ENCODE results near the gene HES7. TPM values are rescaled to one million over a fixed set of nuclear protein-coding genes. Genes with fewer than 3 reads are reported as not detected.
"Not testable (repeated sequence)": the region's sequence is repeated elsewhere in the genome, so short reads cannot be mapped to it uniquely, and the experiment has no call there.

Gene HES7
- not detected for total RNA-seq
- long read RNA-seq, result 0 reads

- H3K27ac ChIP-seq, result no peak within 1 kb of the TSS
- peak within 1 kb of the TSS; percentile 11 to 50 (median 24) for H3K4me3 ChIP-seq
- no peaks in the 10 kb centered on the region for H3K36me3 ChIP-seq
- TF ChIP-seq POLR2A (IDR thresholded peaks at IDR 0.05) (no peak), CTCF (IDR thresholded peaks at IDR 0.05) (no peak)
- H3K9me3 ChIP-seq, result no peaks in the 10 kb centered on the region
- ATAC-seq (no peak), DNase-seq (no peak)
- H3K27me3 ChIP-seq, result peaks cover 0 to 41% of the 10 kb centered on the region in 2 donors
- WGBS (ENCODE audit: insufficient coverage, low coverage, low lambda C conversion rate, missing lambda C conversion rate), result 1% methylated on average over 27 of the region's 29 CpGs
- peaks cover 0 to 62% (median 17%) of the 10 kb centered on the region in 4 donors for H3K4me1 ChIP-seq
- intact Hi-C loops (cut with DNase I), result no loop called here
These were observed at the start of gene HES7 for GRCh38 chr17:8123695-8124349. TSS of gene HES7 (minus strand) at chr17:8124106. CDS start at chr17:8124084, 22 bp downstream.

GRCh38 chr17:8173056-8173870 is 49.4 kb upstream of the HES7 start:
- TF ChIP-seq CTCF (IDR thresholded peaks at IDR 0.05) (no peak), POLR2A (IDR thresholded peaks at IDR 0.05) (peak; percentile 100)
- peak; percentile 81 to 91 (median 86) for ATAC-seq
- H3K4me3 ChIP-seq, result peak overlapping the region in 2 of 3 donors; percentile 38 to 52
- intact Hi-C loops (cut with DNase I), result no loop called here
- peak; percentile 71 to 85 (median 78) for DNase-seq
- under 1% methylated on average over 23 of the region's 23 CpGs for WGBS (ENCODE audit: insufficient coverage, low coverage, low lambda C conversion rate, missing lambda C conversion rate)
- H3K9me3 ChIP-seq, result no peaks in the 10 kb centered on the region
- peaks cover 0 to 24% (median 4%) of the 10 kb centered on the region in 4 donors for H3K4me1 ChIP-seq
- H3K36me3 ChIP-seq, result no peaks in the 10 kb centered on the region
- H3K27me3 ChIP-seq, result no peaks in the 10 kb centered on the region
- peak overlapping the region; percentile 92 to 98 (median 93) for H3K27ac ChIP-seq

- H3K9me3 ChIP-seq; intact Hi-C loops (cut with DNase I); H3K27me3 ChIP-seq; H3K4me1 ChIP-seq; DNase-seq; ATAC-seq; H3K27ac ChIP-seq; H3K36me3 ChIP-seq; H3K4me3 ChIP-seq: not testable (repeated sequence)
- 90% methylated on average over 10 of the region's 19 CpGs for WGBS (ENCODE audit: insufficient coverage, low coverage, low lambda C conversion rate, missing lambda C conversion rate)
These were observed 46.3 kb upstream of the HES7 start for GRCh38 chr17:8170186-8170585.

GRCh38 chr17:8167526-8167925 is 43.6 kb upstream of the HES7 start:
- Histone ChIP-seq H3K27ac (no peak overlapping the region), H3K9me3 (no peaks in the 10 kb centered on the region), H3K4me1 (peaks cover 0 to 16% (median 14%) of the 10 kb centered on the region in 4 donors), H3K36me3 (no peaks in the 10 kb centered on the region), H3K27me3 (no peaks in the 10 kb centered on the region), H3K4me3 (no peak overlapping the region)
- intact Hi-C loops (cut with DNase I), result no loop called here
- 84% methylated on average over 3 of the region's 3 CpGs for WGBS (ENCODE audit: insufficient coverage, low coverage, low lambda C conversion rate, missing lambda C conversion rate)
- TF ChIP-seq CTCF (IDR thresholded peaks at IDR 0.05) (no peak), POLR2A (IDR thresholded peaks at IDR 0.05) (no peak)
- ATAC-seq (no peak), DNase-seq (no peak)

- H3K27ac ChIP-seq, result no peak overlapping the region
- intact Hi-C loops (cut with DNase I), result no loop called here
- peak in 1 of 3 donors; percentile 16 for DNase-seq
- H3K4me1 ChIP-seq, result peaks cover 0 to 18% (median 15%) of the 10 kb centered on the region in 4 donors
- no peak for ATAC-seq
- H3K9me3 ChIP-seq, result no peaks in the 10 kb centered on the region
- no peaks in the 10 kb centered on the region for H3K36me3 ChIP-seq
- WGBS (ENCODE audit: insufficient coverage, low coverage, low lambda C conversion rate, missing lambda C conversion rate), result 100% methylated on average over 1 of the region's 6 CpGs
- H3K27me3 ChIP-seq, result no peaks in the 10 kb centered on the region
- TF ChIP-seq POLR2A (IDR thresholded peaks at IDR 0.05), result no peak
- no peak for TF ChIP-seq CTCF (IDR thresholded peaks at IDR 0.05)
- H3K4me3 ChIP-seq, result no peak overlapping the region
These were observed 42.8 kb upstream of the HES7 start for GRCh38 chr17:8166731-8167130.
